Mesendoderm (in vitro differentiated cells): ENCODE results near the gene WNK4.

Experiments used
- DNase-seq: peaks from one replicate; pipeline ENCODE4 v3.0.0; 2013
- H2AK5ac ChIP-seq: 2 replicates; pipeline ENCODE4 v1.6.1; 2013; ENCODE audit warnings: low read length, inconsistent platforms
- H2BK120ac ChIP-seq: 2 replicates; pipeline ENCODE4 v1.6.1; 2013; ENCODE audit warnings: low read depth, mild to moderate bottlenecking, low read length, moderate library complexity, mixed read lengths
- H2BK15ac ChIP-seq: replicated peaks from 2 replicates; pipeline ENCODE4 v1.6.1; 2013; ENCODE audit warnings: low read depth, mild to moderate bottlenecking, moderate library complexity
- H2BK5ac ChIP-seq: 2 replicates; pipeline ENCODE4 v1.6.1; 2013; ENCODE audit warnings: low read length, inconsistent platforms
- H3K18ac ChIP-seq: 2 replicates; pipeline ENCODE4 v1.6.1; 2013; ENCODE audit warnings: mild to moderate bottlenecking, low read length, mixed read lengths
- H3K23ac ChIP-seq: one replicate; pipeline ENCODE4 v1.6.1; 2013; ENCODE audit warnings: low read length
- H3K27ac ChIP-seq: 2 replicates; pipeline ENCODE4 v1.5.1; 2013; ENCODE audit warnings: low read depth, mild to moderate bottlenecking, inconsistent platforms, low read length, moderate library complexity
- H3K27me3 ChIP-seq: 2 replicates; pipeline ENCODE4 v1.6.1; 2013; ENCODE audit warnings: low read length, control low read depth, mild to moderate bottlenecking, inconsistent platforms; ENCODE audit not compliant: insufficient read depth, poor library complexity
- H3K36me3 ChIP-seq: 2 replicates; pipeline ENCODE4 v1.6.1; 2013; ENCODE audit warnings: low read length, inconsistent platforms; ENCODE audit not compliant: control insufficient read depth, insufficient read depth
- H3K4ac ChIP-seq: one replicate; pipeline ENCODE4 v1.6.1; 2013; ENCODE audit warnings: low read depth, mild to moderate bottlenecking, low read length, moderate library complexity
- H3K4me1 ChIP-seq: 2 replicates; pipeline ENCODE4 v1.6.1; 2013; ENCODE audit warnings: low read depth, low read length, inconsistent platforms; ENCODE audit not compliant: control insufficient read depth
- H3K4me2 ChIP-seq: 2 replicates; pipeline ENCODE4 v1.6.1; 2013; ENCODE audit warnings: low read length
- H3K4me3 ChIP-seq: 2 replicates; pipeline ENCODE4 v1.5.1; 2013; ENCODE audit warnings: mild to moderate bottlenecking, low read length
- H3K56ac ChIP-seq: one replicate; pipeline ENCODE4 v1.6.1; 2013; ENCODE audit warnings: low read length
- H3K79me1 ChIP-seq: 2 replicates; pipeline ENCODE4 v1.6.1; 2013; ENCODE audit warnings: low read length, inconsistent platforms
- H3K79me2 ChIP-seq: 2 replicates; pipeline ENCODE4 v1.6.1; 2013; ENCODE audit warnings: mild to moderate bottlenecking, low read length; ENCODE audit not compliant: control insufficient read depth, insufficient read depth
- H3K9ac ChIP-seq: 2 replicates; pipeline ENCODE4 v1.6.1; 2013; ENCODE audit warnings: low read length, inconsistent platforms
- H4K5ac ChIP-seq: one replicate; pipeline ENCODE4 v1.6.1; 2013; ENCODE audit warnings: low read length
- H4K8ac ChIP-seq: one replicate; pipeline ENCODE4 v1.6.1; 2013; ENCODE audit warnings: low read depth, mild to moderate bottlenecking, control low read depth, low read length, moderate library complexity
- WGBS: extraction: QIAGEN DNeasy Blood & Tissue Kit; methylation state at CpG from one replicate; pipeline ENCODE4 v1.1.7; 2013; ENCODE audit warnings: low lambda C conversion rate, missing lambda C conversion rate; ENCODE audit not compliant: insufficient coverage; ENCODE audit errors: extremely low coverage; 5-methylcytosine and 5-hydroxymethylcytosine counted together

WNK4 gene

DNA sequence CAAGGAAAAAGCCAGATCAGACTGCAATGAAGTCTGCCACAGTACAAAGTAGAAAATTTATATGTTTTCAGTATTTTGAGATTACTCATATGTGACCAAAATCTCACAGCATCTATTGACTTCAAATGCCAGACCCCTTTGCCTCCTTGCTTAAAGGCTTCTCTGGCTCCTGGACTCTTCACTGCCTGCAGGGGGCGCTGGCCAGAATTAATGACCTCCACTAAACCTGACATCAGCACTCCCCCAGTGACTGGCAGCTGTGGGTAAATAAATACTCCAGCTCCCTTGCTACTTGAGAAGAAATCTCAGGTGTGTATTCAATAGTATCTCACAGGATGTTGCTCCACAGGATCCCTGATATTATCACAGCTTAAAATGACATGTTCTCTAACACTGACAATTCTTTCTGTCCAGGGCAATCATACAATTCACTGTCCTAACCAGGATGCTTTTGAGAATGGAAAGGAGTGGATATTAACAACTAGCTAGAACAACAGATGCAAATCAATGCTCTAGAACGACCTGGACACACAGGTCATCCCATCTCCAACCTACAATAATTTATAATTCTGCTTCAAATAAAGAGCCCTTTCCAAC lies 39.6 kb downstream of the WNK4 start:
- Histone ChIP-seq H4K8ac (no peak overlapping the region), H3K56ac (no peak overlapping the region), H3K36me3 (peaks cover 2% of the 10 kb centered on the region), H3K23ac (no peak overlapping the region), H3K18ac (no peak overlapping the region), H3K4me2 (no peak overlapping the region), H2BK120ac (no peak overlapping the region), H3K4me3 (no peak overlapping the region), H3K79me2 (peaks cover 6% of the 10 kb centered on the region), H2BK5ac (no peak overlapping the region), H3K4ac (no peak overlapping the region), H3K4me1 (no peaks in the 10 kb centered on the region), H3K9ac (no peak overlapping the region), H2BK15ac (no peak overlapping the region), H2AK5ac (no peak overlapping the region), H3K27ac (no peak overlapping the region), H3K27me3 (no peaks in the 10 kb centered on the region), H3K79me1 (peaks cover 6% of the 10 kb centered on the region), H4K5ac (no peak overlapping the region)
- DNase-seq = peak; percentile 91
- no CpG with 5 or more reads among the region's 2 CpGs for WGBS

DNA sequence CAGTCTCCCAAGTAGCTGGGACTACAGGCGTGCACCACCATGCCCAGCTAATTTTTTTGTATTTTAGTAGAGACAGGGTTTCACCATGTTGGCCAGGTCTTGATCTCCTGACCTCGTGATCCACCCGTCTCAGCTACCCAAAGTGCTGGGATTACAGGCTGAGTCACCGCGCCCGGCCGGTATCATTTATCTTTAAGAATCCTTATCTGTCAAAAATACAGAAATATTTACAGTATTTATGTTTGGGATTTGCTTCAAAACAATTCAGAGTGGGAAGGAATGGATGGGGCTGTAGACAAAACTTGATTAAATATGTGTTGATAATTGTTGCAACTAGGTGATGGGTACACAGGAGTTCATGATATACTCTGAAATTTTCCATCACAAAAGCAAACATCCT lies 40.8 kb downstream of the WNK4 start:
- Histone ChIP-seq H3K4me2 (no peak overlapping the region), H3K18ac (no peak overlapping the region), H3K79me2 (peaks cover 6% of the 10 kb centered on the region), H3K27ac (no peak overlapping the region), H2BK120ac (no peak overlapping the region), H4K8ac (no peak overlapping the region), H2BK5ac (no peak overlapping the region), H2AK5ac (no peak overlapping the region), H3K9ac (no peak overlapping the region), H3K4me3 (no peak overlapping the region), H3K79me1 (peaks cover 6% of the 10 kb centered on the region), H3K4me1 (no peaks in the 10 kb centered on the region), H3K4ac (no peak overlapping the region), H3K23ac (no peak overlapping the region), H4K5ac (no peak overlapping the region), H3K27me3 (no peaks in the 10 kb centered on the region), H3K36me3 (peaks cover 2% of the 10 kb centered on the region), H3K56ac (no peak overlapping the region), H2BK15ac (no peak overlapping the region)
- no CpG with 5 or more reads among the region's 7 CpGs for WGBS
- DNase-seq = no peak

DNA sequence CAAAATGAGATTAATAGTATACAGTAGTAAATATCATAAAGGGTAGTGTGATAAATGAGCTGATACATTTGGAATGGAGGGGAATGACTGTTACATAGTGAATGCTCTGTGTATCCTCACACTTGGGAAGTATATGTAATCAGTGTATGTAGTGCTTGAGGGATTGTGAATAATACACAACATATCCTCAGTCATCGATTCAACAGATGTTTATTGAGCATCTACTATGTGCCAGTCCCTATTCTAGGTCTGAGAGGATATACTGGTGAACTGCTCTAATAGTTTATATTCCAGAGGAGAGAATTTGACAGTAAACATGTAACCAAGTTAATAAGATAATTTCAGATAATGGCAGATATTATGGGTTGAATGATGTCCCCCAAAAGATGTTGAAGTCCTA lies 47.1 kb downstream of the WNK4 start:
- H3K27ac ChIP-seq = no peak overlapping the region

GRCh38 chr17:42830971-42831370 lies 50.6 kb downstream of the WNK4 start:
- H2BK15ac ChIP-seq = no peak overlapping the region
- no peak overlapping the region for H3K23ac ChIP-seq
- no peak overlapping the region for H3K9ac ChIP-seq
- H3K27ac ChIP-seq = no peak overlapping the region
- peaks cover 8% of the 10 kb centered on the region for H3K79me1 ChIP-seq
- H3K27me3 ChIP-seq = no peaks in the 10 kb centered on the region
- DNase-seq = no peak
- H4K8ac ChIP-seq = no peak overlapping the region
- H3K4me2 ChIP-seq = no peak overlapping the region
- no peak overlapping the region for H2BK120ac ChIP-seq
- H3K4ac ChIP-seq = no peak overlapping the region
- no peaks in the 10 kb centered on the region for H3K4me1 ChIP-seq
- H3K18ac ChIP-seq = no peak overlapping the region
- H2AK5ac ChIP-seq = no peak overlapping the region
- H3K4me3 ChIP-seq = no peak overlapping the region
- H3K36me3 ChIP-seq = no peaks in the 10 kb centered on the region
- H2BK5ac ChIP-seq = no peak overlapping the region
- peaks cover 17% of the 10 kb centered on the region for H3K79me2 ChIP-seq
- H3K56ac ChIP-seq = no peak overlapping the region
- H4K5ac ChIP-seq = no peak overlapping the region

More for the DNA sequence above, 47.1 kb downstream of the WNK4 start:
- WGBS = no CpG with 5 or more reads among the region's 1 CpG
- no peak overlapping the region for H4K8ac ChIP-seq
- H3K4ac ChIP-seq = no peak overlapping the region
- H3K4me3 ChIP-seq = no peak overlapping the region
- H3K9ac ChIP-seq = no peak overlapping the region
- no peaks in the 10 kb centered on the region for H3K4me1 ChIP-seq
- no peak overlapping the region for H3K23ac ChIP-seq
- H2BK15ac ChIP-seq = no peak overlapping the region
- no peak overlapping the region for H3K4me2 ChIP-seq
- no peak overlapping the region for H4K5ac ChIP-seq
- peaks cover 6% of the 10 kb centered on the region for H3K79me2 ChIP-seq
- no peak overlapping the region for H2BK120ac ChIP-seq
- no peak overlapping the region for H3K56ac ChIP-seq
- H3K36me3 ChIP-seq = no peaks in the 10 kb centered on the region
- H3K27me3 ChIP-seq = no peaks in the 10 kb centered on the region
- H3K79me1 ChIP-seq = peaks cover 6% of the 10 kb centered on the region
- DNase-seq = no peak
- no peak overlapping the region for H2AK5ac ChIP-seq
- no peak overlapping the region for H3K18ac ChIP-seq
- no peak overlapping the region for H2BK5ac ChIP-seq

DNA sequence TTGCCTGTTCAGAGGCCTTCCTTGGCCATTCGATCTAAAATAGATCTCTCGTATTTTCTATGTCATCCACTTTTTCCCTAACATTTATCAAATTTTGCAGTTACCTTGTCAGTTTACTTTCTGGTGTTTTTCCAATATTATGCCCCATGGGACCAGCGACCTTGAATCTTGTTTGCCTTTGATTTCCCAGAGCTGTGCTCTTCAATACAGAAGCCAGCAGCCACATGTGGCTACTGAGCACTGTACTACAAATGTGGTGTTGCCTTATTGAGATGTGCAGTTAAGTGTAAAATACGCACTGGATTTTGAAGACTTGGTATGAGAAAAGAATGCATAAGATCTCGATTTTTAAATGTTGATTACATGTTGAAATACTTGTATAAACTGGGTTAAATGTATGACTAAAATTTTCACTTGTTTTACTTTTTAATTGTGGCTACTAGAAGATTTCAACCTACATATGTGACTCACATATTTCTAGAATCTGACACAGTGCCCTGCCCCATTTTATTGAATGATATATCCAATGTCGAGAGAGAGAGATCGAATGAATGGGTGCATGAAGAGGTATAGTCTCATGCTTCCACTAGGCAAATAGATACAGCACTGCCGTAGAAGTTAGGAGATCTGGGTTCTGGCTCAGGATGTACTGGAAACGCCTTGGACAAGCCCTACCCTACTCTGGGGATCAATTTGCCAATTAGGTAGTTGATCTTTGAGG lies 52.0 kb downstream of the WNK4 start:
- peak overlapping the region; percentile 89 for H3K4me3 ChIP-seq
- peak overlapping the region; percentile 10 for H3K18ac ChIP-seq
- H3K23ac ChIP-seq = no peak overlapping the region
- no peaks in the 10 kb centered on the region for H3K4me1 ChIP-seq
- H3K4ac ChIP-seq = peak overlapping the region; percentile 66
- no peak overlapping the region for H3K27ac ChIP-seq
- no peaks in the 10 kb centered on the region for H3K27me3 ChIP-seq
- peak overlapping the region; percentile 83 for H3K4me2 ChIP-seq
- H2AK5ac ChIP-seq = no peak overlapping the region
- peaks cover 18% of the 10 kb centered on the region for H3K79me2 ChIP-seq
- H2BK120ac ChIP-seq = no peak overlapping the region
- peaks cover 8% of the 10 kb centered on the region for H3K79me1 ChIP-seq
- no CpG with 5 or more reads among the region's 9 CpGs for WGBS
- peak overlapping the region; percentile 63 for H4K5ac ChIP-seq
- peaks cover 2% of the 10 kb centered on the region for H3K36me3 ChIP-seq
- H2BK15ac ChIP-seq = no peak overlapping the region
- peak overlapping the region; percentile 62 for H2BK5ac ChIP-seq
- DNase-seq = no peak
- H3K56ac ChIP-seq = peak overlapping the region; percentile 97
- peak overlapping the region; percentile 100 for H4K8ac ChIP-seq
- peak overlapping the region; percentile 93 for H3K9ac ChIP-seq
